ENCODE results near the gene PRKN. TPM values are rescaled to one million over a fixed set of nuclear protein-coding genes. Genes with fewer than 3 reads are reported as not detected.

The PRKN gene
- total and polyA plus RNA-seq, 9 donors: 3.0 to 15.0 (median 9.2) TPM

DNA sequence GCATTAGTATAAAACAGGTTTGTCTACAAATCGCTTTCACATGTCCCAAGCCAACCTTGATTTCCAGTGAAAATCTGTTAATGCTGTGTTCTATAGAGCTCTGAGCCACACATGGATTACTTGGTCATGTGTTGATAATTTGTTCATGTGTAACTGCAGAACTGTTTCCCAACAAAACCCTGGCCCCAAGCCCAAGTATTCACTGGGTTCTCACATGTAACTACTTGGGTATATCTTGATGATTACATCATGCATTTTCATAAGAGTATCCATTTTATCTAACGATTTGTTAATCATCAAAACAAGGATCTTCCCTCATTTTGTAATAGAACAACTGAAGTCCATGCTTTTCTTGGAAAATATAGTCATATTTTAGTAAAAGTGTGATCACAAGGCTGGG is 657.6 kb downstream of the PRKN start:
- H3K4me3 ChIP-seq: no peak overlapping the region
- 93 to 96% (median 95%) methylated on average over 2 of the region's 2 CpGs for WGBS, 3 donors
- intact Hi-C loops (cut with DNase I): no loop called here
- no peaks in the 10 kb centered on the region for H3K36me3 ChIP-seq
- H3K27me3 ChIP-seq: no peaks in the 10 kb centered on the region
- no peaks in the 10 kb centered on the region for H3K4me1 ChIP-seq (ENCODE audit: insufficient read depth)
- no peaks in the 10 kb centered on the region for H3K9me3 ChIP-seq
- DNase-seq: no peak
- no peak overlapping the region for H3K27ac ChIP-seq
- no peak for TF ChIP-seq POLR2A (IDR thresholded peaks at IDR 0.05)
- TF ChIP-seq, protein P1, sequence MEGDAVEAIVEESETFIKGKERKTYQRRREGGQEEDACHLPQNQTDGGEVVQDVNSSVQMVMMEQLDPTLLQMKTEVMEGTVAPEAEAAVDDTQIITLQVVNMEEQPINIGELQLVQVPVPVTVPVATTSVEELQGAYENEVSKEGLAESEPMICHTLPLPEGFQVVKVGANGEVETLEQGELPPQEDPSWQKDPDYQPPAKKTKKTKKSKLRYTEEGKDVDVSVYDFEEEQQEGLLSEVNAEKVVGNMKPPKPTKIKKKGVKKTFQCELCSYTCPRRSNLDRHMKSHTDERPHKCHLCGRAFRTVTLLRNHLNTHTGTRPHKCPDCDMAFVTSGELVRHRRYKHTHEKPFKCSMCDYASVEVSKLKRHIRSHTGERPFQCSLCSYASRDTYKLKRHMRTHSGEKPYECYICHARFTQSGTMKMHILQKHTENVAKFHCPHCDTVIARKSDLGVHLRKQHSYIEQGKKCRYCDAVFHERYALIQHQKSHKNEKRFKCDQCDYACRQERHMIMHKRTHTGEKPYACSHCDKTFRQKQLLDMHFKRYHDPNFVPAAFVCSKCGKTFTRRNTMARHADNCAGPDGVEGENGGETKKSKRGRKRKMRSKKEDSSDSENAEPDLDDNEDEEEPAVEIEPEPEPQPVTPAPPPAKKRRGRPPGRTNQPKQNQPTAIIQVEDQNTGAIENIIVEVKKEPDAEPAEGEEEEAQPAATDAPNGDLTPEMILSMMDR (IDR thresholded peaks at IDR 0.05): no peak
- TF ChIP-seq EP300 (IDR thresholded peaks at IDR 0.05): no peak

DNA sequence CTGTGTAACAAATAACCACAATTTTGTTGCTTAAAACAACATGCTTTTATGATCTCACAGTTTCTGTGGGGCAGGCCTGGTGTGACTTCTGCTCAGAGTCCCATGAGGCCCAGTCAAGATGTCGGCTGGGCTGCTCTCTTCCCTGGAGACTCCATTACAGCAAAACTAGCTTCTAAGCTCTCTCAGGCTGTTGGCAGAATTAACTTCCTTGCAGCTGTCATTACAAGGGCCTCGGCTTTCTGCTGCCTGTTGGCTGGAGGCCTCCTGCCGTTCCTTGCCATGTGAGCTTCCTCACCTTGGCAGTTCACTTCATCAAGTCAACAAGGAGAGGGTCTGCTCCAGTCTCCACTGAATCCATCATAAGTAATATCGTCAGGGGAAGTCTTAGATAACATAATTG is 659.2 kb downstream of the PRKN start:
- intact Hi-C loops (cut with DNase I): no loop called here
- 78 to 86% (median 80%) methylated on average over 4 of the region's 4 CpGs for WGBS, 3 donors

DNA sequence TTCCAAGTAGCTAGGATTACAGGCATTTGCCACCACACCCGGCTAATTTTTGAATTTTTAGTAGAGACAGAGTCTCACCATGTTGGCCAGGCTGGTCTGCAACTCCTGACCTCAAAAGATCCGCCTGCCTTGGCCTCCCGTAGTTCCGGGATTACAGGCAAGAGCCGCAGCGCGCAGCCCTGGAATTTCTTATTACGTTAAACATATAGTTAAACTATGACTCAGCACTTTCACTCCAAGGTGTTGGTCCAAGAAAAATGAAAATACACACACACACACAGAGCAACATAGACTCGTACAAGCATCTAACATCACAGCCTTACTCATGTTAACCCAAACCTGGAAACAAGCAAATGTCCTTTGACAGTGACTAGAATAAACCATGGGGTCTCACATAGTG is 663.9 kb downstream of the PRKN start:
- Histone ChIP-seq H3K27me3 (no peaks in the 10 kb centered on the region), H3K4me1 (ENCODE audit: insufficient read depth) (no peaks in the 10 kb centered on the region), H3K4me3 (no peak overlapping the region), H3K36me3 (no peaks in the 10 kb centered on the region), H3K27ac (no peak overlapping the region), H3K9me3 (no peaks in the 10 kb centered on the region)
- no peak for DNase-seq
- intact Hi-C loops (cut with DNase I): no loop called here
- 91 to 93% (median 92%) methylated on average over 9 of the region's 9 CpGs for WGBS, 3 donors
- TF ChIP-seq POLR2A (IDR thresholded peaks at IDR 0.05) (no peak), EP300 (IDR thresholded peaks at IDR 0.05) (no peak)
- TF ChIP-seq, protein P1 (IDR thresholded peaks at IDR 0.05): no peak

More for the DNA sequence above, 659.2 kb downstream of the PRKN start:
- no peaks in the 10 kb centered on the region for H3K27me3 ChIP-seq
- H3K4me1 ChIP-seq (ENCODE audit: insufficient read depth): no peaks in the 10 kb centered on the region
- H3K4me3 ChIP-seq: no peak overlapping the region
- TF ChIP-seq EP300 (IDR thresholded peaks at IDR 0.05) (no peak), POLR2A (IDR thresholded peaks at IDR 0.05) (no peak)
- TF ChIP-seq, protein P1 (IDR thresholded peaks at IDR 0.05): no peak
- H3K36me3 ChIP-seq: no peaks in the 10 kb centered on the region
- no peak for DNase-seq
- H3K9me3 ChIP-seq: no peaks in the 10 kb centered on the region
- H3K27ac ChIP-seq: no peak overlapping the region

DNA sequence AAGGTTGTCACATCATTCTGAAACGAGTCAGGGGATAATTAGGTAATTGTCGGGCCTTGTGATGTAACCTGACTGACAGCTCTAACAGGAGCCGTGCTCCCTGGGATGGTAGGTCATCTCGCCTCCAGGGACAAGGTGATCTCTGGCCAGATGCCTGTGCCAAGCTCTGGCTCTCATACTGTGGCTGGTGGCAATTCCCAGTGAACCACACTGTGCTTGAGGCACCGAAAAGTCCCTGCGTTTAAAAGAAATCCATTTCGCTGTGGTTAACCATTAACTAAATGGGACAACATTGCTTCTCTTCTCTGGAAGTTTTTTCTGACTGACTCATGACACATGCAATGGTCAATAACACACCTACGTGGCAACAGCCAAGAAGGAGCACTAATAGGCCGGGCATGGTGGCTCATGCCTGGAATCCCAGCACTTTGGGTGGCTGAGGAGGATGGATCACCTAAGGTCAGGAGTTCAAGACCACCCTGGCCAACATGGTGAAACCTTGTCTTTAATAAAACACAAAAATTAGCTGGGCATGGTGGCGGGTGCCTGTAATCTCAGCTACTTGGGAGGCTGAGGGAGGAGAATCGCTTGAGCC is 669.2 kb downstream of the PRKN start:
- Histone ChIP-seq H3K27ac (no peak overlapping the region), H3K4me3 (no peak overlapping the region), H3K27me3 (no peaks in the 10 kb centered on the region), H3K9me3 (no peaks in the 10 kb centered on the region), H3K4me1 (ENCODE audit: insufficient read depth) (no peaks in the 10 kb centered on the region), H3K36me3 (no peaks in the 10 kb centered on the region)
- WGBS, 3 donors: 93 to 94% (median 94%) methylated on average over 11 of the region's 11 CpGs
- intact Hi-C loops (cut with DNase I): no loop called here
- TF ChIP-seq POLR2A (IDR thresholded peaks at IDR 0.05): no peak
- TF ChIP-seq, protein P1 (IDR thresholded peaks at IDR 0.05): no peak
- no peak for TF ChIP-seq EP300 (IDR thresholded peaks at IDR 0.05)
- no peak for DNase-seq
